OCI-M2 (cell line): Measurements from ENCODE around the gene B4GALT1.

Source experiments
- DNase-seq: peaks from one replicate; lab custom pipeline; 2025; ENCODE audit not compliant: unreplicated experiment; lab: John Stamatoyannopoulos, UW

B4GALT1 gene

DNA sequence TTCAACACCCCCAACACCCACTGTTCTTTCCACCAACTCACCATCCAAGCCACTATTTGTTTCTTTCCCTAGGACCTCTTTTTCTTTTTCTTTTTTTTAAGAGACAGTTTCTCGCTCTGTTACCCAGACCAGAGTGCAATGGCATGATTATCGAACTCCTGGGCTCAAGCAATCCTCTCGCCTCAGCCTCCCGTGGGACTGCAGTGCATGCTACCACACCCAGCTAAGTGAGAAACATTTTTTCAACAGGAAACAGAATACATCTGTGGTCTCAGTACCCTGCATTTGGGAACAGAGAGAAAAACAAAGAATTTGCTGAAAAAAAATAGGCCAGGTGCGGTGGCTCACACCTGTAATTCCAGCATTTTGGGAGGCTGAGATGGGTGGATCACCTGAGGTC lies 24.6 kb downstream of the B4GALT1 start:
- no peak for DNase-seq

GRCh38 chr9:33140401-33141360 lies 26.5 kb downstream of the B4GALT1 start:
- DNase-seq, result no peak

DNA sequence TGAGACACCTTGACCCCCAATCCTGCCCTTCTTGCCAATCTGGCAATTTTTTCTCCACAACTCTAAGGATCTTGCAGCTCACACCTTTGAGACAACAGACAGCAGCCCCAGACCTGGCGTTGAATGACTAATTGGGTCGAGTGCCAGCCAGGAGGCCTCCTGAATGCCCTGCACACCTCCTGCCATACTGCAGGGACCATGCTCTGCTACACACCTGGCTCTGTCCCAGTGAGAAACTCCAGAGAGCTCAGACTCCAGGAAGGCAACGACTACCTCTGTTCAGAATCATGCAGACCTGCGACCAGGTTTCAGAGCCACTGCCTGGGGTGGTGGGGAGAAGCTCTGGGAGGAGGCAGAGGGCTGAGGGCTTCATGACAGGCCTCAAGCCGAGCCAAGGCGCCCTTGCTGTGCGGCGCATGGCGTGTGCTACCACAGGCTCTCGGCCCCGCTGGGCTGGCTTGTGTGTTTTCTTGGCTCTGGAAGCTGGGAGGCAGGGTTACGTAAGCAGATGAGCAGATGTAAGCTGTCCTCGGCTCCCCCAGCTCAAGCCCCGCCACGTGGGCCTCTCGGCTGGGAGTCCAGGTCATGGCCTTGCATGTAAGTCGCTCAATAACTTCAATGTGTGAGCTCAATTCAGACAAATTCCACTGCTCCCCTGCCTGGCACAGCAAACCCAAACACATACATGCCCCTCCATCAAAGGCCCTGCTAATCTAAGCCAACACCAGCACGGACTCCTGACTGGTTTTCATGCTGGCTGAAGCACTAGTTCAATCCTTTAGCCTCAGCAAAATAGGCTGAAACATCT lies 27.5 kb downstream of the B4GALT1 start:
- DNase-seq, result no peak

- DNase-seq, result no peak
These were observed 28.4 kb downstream of the B4GALT1 start for GRCh38 chr9:33138768-33139167.

- no peak for DNase-seq
These were observed 29.3 kb downstream of the B4GALT1 start for GRCh38 chr9:33137781-33138264.

- no peak for DNase-seq
These were observed 30.1 kb downstream of the B4GALT1 start for GRCh38 chr9:33136721-33137670.

DNA sequence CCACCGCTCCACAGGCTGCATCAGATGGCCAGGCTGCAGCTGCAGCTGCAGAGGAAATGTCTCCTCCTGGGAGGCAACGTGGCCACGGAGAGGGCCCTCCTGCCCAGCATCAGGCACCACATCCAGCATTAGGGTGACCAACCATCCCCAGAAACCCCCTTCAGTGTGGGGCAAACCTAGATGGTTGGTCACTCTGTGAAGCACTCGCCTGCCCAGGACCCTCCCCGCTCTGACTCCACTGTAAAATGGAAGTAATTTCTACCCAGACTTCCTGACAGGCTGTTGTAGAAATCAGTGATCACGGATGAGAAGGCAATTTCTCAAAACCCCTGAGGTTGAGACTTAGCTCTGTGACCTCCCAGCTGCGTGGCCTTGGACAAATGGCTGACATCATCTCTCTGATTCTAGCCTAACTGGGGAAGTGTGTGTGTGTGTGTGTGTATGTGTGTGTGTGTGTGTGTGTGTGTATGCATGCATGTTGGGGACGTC lies 31.6 kb downstream of the B4GALT1 start:
- no peak for DNase-seq

DNA sequence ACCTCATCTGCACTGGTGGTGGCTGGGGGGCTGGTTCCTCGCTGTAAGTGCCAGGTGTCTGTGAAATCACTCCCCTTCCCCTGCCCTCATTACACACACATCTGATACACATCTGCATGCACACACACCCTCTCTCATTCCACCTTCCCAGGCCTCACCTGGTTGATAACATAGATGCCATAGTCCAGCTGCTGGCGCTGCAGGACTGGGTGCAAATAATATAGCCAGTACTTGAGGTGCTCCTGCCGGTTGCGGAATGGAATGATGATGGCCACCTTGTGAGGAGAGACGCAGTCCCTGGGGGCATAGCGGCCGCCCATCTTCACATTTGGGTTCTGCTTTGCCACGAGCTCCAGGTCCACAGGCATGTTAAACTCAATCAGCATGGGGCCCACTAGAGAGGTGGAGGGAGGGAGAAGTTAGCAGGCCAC lies 32.1 kb downstream of the B4GALT1 start:
- no peak for DNase-seq

DNA sequence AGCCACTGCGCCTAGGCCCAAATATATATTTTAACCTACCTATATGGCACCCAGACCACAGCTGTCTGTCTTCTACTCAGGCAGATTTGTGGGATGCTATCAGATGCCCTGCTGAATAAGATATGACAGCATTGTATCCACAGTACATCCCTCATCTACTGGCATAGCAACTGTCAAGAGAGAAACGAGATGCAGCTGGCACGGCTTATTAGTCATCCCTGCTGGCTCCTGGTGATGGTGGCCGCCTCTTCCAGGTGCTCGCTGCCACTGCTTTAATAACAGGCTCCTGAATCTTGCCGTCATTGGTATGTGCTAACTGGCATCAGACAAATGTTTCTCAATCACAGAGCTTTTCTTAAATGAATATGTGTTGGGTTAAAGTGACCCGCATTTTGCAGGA lies 34.0 kb downstream of the B4GALT1 start:
- DNase-seq, result no peak

DNA sequence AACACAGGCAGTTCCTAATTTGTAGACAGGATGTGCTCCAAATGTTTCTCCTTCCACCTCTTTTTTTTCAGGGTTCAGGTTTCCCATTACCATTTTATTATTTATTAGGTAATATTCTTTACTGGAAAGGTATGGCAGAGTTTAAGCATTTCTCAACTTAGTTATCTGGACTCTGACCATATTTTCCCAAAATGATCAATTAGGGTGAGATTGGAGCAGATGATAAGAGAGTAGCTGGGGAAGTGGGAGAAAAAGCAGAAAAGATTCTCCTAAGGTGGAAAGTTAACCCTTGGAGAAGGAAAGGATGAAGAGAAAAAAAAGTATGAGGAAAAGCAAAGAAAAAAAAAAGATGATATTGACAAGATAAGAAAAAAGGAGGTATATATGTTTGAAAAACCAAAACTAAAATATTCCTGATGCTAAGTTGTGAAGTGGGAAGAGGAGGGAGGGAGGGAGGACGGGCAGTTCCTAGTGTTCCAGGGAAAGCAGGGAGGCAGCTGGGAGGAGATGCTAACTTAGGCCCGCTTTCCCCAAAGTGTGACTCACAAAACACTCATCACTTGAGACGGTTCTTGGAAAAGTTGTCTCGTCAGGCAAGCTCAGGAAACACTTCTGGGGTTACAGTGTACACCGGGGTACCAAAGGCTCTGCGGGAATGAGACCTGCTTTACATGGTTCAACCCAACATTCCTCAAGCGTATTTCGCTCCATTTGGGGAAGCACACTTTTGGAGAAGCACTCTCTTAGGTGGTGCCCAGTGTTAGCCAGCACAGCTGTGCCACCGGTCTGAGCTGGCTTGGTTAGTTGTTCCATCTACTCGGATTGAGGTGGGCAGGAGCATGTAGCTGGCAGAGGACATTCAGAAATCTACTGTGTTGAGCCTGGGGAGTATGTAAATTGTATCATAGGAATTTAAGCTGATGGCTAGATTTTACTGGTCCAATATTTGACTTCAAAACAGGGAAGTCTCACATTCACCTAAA lies 35.1 kb downstream of the B4GALT1 start:
- no peak for DNase-seq

DNA sequence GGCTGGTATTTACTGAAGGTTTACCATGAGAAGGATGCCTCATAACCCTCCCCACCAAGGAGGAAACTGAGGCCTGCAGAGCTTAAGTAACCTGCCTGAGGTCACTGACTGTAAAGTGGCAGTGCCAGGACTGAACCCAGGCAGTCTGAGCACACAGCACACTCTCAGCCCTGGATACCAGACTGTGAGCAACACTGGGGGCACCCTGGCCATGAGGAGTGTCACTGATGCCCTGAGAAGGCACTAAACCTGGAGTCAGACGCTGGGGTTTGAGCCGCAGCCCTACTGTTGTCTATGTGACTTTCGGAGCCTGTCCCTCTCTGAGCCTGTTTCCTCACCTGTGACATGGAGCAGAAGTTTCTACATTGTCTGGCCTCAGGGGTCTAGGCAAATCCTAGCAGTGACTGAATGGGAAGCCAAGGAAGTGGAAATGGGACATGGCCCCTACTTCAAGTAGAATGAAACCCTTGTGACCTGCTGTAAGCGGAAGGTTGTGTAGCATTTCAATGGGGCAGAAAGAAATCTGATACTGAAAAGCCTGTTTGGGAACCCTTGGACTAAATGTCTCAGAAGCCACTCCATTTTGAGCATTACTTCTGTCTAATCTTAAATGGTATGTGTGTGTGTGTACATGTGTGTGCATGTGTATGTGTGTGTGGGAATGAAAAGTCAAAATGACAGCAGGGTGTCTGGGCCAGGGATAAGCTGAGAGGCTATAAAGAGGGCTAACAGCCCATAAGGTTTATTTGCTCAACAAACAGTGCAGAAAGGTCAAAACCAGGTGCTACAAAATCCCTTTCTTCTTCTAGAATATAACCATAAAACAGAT lies 36.0 kb downstream of the B4GALT1 start:
- no peak for DNase-seq

DNA sequence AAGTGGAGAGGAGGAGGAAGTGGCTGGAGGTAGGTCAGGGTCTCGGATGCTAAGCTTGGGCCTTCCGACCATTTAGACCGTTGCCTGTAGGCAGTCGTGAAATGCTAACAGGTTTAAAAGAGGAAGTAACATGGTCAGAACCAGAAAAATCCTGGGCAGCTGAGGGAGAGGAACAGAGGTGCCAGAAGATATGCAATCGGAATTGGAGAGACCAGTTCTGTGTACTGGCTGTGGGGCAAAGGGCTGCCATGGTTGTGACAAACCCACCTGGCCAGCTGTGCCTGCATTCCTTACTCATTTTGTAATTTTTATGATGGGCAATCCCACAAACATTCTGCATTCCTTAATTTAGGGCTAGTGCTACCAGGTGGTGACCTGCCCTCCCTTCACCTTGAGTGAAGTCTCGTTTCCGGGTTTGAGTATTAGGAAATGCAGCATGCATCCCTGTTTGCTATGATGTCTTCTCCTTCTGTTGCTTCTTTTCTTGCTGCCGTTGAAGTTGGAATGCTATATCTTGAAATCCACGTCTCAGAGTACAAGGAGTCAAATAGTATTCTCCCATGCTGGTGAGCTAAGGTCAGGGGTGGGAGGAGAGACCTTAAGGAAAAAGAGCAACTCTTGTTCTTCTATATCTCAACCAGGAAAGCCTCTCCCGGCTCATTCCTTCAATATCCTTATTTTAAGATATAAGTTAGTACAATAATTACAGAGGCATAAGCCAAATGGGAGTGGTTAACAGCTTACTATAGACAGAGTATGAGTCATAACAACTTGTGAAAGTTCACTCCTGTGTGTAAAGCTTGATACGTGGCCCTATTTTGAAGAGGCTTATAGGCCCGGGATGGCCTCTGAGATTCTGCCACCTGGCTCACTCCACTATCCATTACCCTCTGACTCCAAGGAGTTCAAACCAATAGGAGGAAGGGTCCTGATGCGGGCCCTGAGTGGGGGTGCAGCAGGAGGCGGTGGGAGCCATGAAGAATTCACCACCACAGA lies 37.0 kb downstream of the B4GALT1 start:
- DNase-seq, result no peak

- DNase-seq, result no peak
These were observed 37.8 kb downstream of the B4GALT1 start for GRCh38 chr9:33129251-33129885.

GRCh38 chr9:33128570-33128969 lies 38.6 kb downstream of the B4GALT1 start:
- DNase-seq, result no peak

DNA sequence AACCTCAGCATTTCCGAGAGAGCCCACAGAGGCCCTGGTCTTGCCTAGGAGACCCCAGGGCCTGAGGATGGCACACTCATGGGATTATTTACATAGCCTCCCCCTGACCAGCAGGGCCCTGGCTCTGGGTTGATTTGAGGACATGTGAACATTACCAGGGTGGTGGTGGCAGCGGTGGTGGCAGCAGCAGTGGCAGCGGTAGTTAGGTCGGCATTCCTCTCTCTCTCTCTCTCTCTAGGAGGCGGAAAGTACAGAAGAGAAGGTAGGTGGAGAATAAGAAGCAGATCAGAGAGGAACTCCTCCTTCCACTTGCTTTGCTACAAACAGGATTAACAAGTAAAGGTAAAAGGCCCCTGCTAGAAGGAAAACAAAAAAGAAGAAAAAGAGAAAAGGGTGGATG lies 39.3 kb downstream of the B4GALT1 start:
- no peak for DNase-seq

- DNase-seq, result no peak
These were observed 41.0 kb downstream of the B4GALT1 start for GRCh38 chr9:33125871-33126823.
